Activated T-cell treated with anti-CD3 and anti-CD28 coated beads, Interleukin-2, amount 50 U/mL, for 72 hours (primary cell): ENCODE results near the gene RETREG3. TPM values are rescaled to one million over a fixed set of nuclear protein-coding genes. Genes with fewer than 3 reads are reported as not detected.
"Not testable (repeated sequence)": the region's sequence is repeated elsewhere in the genome, so short reads cannot be mapped to it uniquely, and the experiment has no call there.

Experiments
- ATAC-seq, 2 donors: fragments of 150-1000 bp; cut with Tn5 transposase; replicated peaks in 1 of 2; 2 replicates each; pipeline ENCODE4 v1.10.0; 2021; ENCODE audit warnings: moderate library complexity in 2 of 2, mild to moderate bottlenecking in 1 of 2
- DNase-seq, 2 donors: peaks; one replicate each; pipeline ENCODE4 v3.0.0; 2021 to 2022; ENCODE audit warnings: mixed read lengths in 1 of 2
- H3K27ac Mint-ChIP-seq: one replicate; pipeline ENCODE4 v1.8.0; 2022; ENCODE audit warnings: mild to moderate bottlenecking, moderate library complexity, mixed read lengths
- H3K27me3 Mint-ChIP-seq: one replicate; pipeline ENCODE4 v1.8.0; 2022; ENCODE audit warnings: low read depth, mixed read lengths
- H3K36me3 Mint-ChIP-seq, 2 donors: one replicate each; pipeline ENCODE4 v1.8.0; 2022; ENCODE audit warnings: mixed read lengths in 2 of 2, mild to moderate bottlenecking in 1 of 2; ENCODE audit not compliant: insufficient read depth in 2 of 2
- H3K4me1 Mint-ChIP-seq: one replicate; pipeline ENCODE4 v1.8.0; 2022; ENCODE audit warnings: low read depth, mixed read lengths
- H3K4me3 Mint-ChIP-seq, 2 donors: one replicate each; pipeline ENCODE4 v1.8.0; 2022; ENCODE audit warnings: mild to moderate bottlenecking in 2 of 2, mixed read lengths in 2 of 2, moderate library complexity in 2 of 2
- H3K9me3 Mint-ChIP-seq, 2 donors: one replicate each; pipeline ENCODE4 v1.8.0; 2022; ENCODE audit warnings: mixed read lengths in 2 of 2
- total RNA-seq, 2 donors: library from RNA; stranded (reverse); gene quantifications; one replicate each; pipeline ENCODE4 v1.2.3, GENCODE V29; 2022

Gene RETREG3
- 10 to 100 TPM; 41.5 to 42.6 TPM for total RNA-seq

- no peaks in the 10 kb centered on the region for H3K27me3 Mint-ChIP-seq
- ATAC-seq (peak; percentile 93 to 94), DNase-seq (peak; percentile 99 to 100)
- H3K4me3 Mint-ChIP-seq = peak within 1 kb of the TSS; percentile 98 to 100
- peak within 1 kb of the TSS; percentile 94 for H3K27ac Mint-ChIP-seq
- H3K4me1 Mint-ChIP-seq = peaks cover 44% of the 10 kb centered on the region
- H3K36me3 Mint-ChIP-seq = peaks cover 5 to 11% of the 10 kb centered on the region in 2 donors
- H3K9me3 Mint-ChIP-seq = no peaks in the 10 kb centered on the region
These were observed at the start of gene RETREG3, which contains the start of gene TUBG1 for GRCh38 chr17:42609182-42609813. Gene RETREG3 (minus strand): TSS chr17:42609374. CDS start chr17:42609324, 50 bp downstream. Gene TUBG1 (plus strand): TSS chr17:42609683. CDS start chr17:42609738, 55 bp downstream.

- Mint-ChIP-seq H3K27ac (no peak overlapping the region), H3K9me3 (peaks cover 0 to 5% of the 10 kb centered on the region in 2 donors), H3K4me3 (peak overlapping the region; percentile 79 to 95), H3K36me3 (no peaks in the 10 kb centered on the region), H3K4me1 (peaks cover 42% of the 10 kb centered on the region), H3K27me3 (peaks cover 30% of the 10 kb centered on the region)
- no peak for ATAC-seq
- no peak for DNase-seq
These were observed 48.8 kb upstream of the RETREG3 start for GRCh38 chr17:42657824-42658588.

- no peak overlapping the region for H3K27ac Mint-ChIP-seq
- ATAC-seq = no peak
- no peaks in the 10 kb centered on the region for H3K36me3 Mint-ChIP-seq
- H3K27me3 Mint-ChIP-seq = peaks cover 38% of the 10 kb centered on the region
- no peak overlapping the region for H3K4me3 Mint-ChIP-seq
- peaks cover 42% of the 10 kb centered on the region for H3K4me1 Mint-ChIP-seq
- no peak for DNase-seq
- H3K9me3 Mint-ChIP-seq = peaks cover 0 to 5% of the 10 kb centered on the region in 2 donors
These were observed 46.4 kb upstream of the RETREG3 start for GRCh38 chr17:42655528-42655927.

- DNase-seq (no peak), ATAC-seq (no peak)
- no peak overlapping the region for H3K27ac Mint-ChIP-seq
- H3K9me3 Mint-ChIP-seq = peaks cover 0 to 5% of the 10 kb centered on the region in 2 donors
- H3K36me3 Mint-ChIP-seq = no peaks in the 10 kb centered on the region
- H3K27me3 Mint-ChIP-seq = peaks cover 38% of the 10 kb centered on the region
- H3K4me3 Mint-ChIP-seq = peak overlapping the region; percentile 3 to 63
- peaks cover 29% of the 10 kb centered on the region for H3K4me1 Mint-ChIP-seq
These were observed 44.3 kb upstream of the RETREG3 start for GRCh38 chr17:42653179-42654124.

GRCh38 chr17:42651392-42651791 is 42.2 kb upstream of the RETREG3 start:
- Mint-ChIP-seq H3K4me1 (peaks cover 22% of the 10 kb centered on the region), H3K27ac (no peak overlapping the region), H3K9me3 (no peaks in the 10 kb centered on the region), H3K27me3 (peaks cover 34% of the 10 kb centered on the region), H3K4me3 (no peak overlapping the region), H3K36me3 (no peaks in the 10 kb centered on the region)
- no peak for ATAC-seq
- DNase-seq = no peak

- ATAC-seq (no peak), DNase-seq (no peak)
- Mint-ChIP-seq H3K27me3 (peaks cover 16% of the 10 kb centered on the region), H3K36me3 (no peaks in the 10 kb centered on the region), H3K4me1 (no peaks in the 10 kb centered on the region), H3K27ac (no peak overlapping the region), H3K9me3 (no peaks in the 10 kb centered on the region), H3K4me3 (no peak overlapping the region)
These were observed 38.6 kb upstream of the RETREG3 start for GRCh38 chr17:42647778-42648177.

- Mint-ChIP-seq H3K4me1 (no peaks in the 10 kb centered on the region), H3K36me3 (no peaks in the 10 kb centered on the region), H3K4me3 (no peak overlapping the region), H3K27me3 (peaks cover 16% of the 10 kb centered on the region), H3K27ac (no peak overlapping the region), H3K9me3 (no peaks in the 10 kb centered on the region)
- no peak for ATAC-seq
- no peak for DNase-seq
These were observed 33.2 kb upstream of the RETREG3 start for GRCh38 chr17:42642336-42642735.

- no peaks in the 10 kb centered on the region for H3K4me1 Mint-ChIP-seq
- H3K4me3 Mint-ChIP-seq = no peak overlapping the region
- no peak for ATAC-seq
- H3K27me3 Mint-ChIP-seq = peaks cover 11% of the 10 kb centered on the region
- no peaks in the 10 kb centered on the region for H3K9me3 Mint-ChIP-seq
- no peak for DNase-seq
- H3K36me3 Mint-ChIP-seq = no peaks in the 10 kb centered on the region
- H3K27ac Mint-ChIP-seq = no peak overlapping the region
These were observed 30.9 kb upstream of the RETREG3 start for GRCh38 chr17:42640121-42640520.

- Mint-ChIP-seq H3K36me3 (no peaks in the 10 kb centered on the region), H3K4me1 (no peaks in the 10 kb centered on the region), H3K9me3 (no peaks in the 10 kb centered on the region), H3K4me3 (no peak overlapping the region), H3K27me3 (peaks cover 11% of the 10 kb centered on the region), H3K27ac (no peak overlapping the region)
- DNase-seq (no peak), ATAC-seq (no peak)
These were observed 30.4 kb upstream of the RETREG3 start for GRCh38 chr17:42639525-42640113.

- Mint-ChIP-seq H3K27ac (no peak overlapping the region), H3K36me3 (no peaks in the 10 kb centered on the region), H3K27me3 (no peaks in the 10 kb centered on the region), H3K4me3 (no peak overlapping the region), H3K9me3 (no peaks in the 10 kb centered on the region), H3K4me1 (no peaks in the 10 kb centered on the region)
- no peak for ATAC-seq
- DNase-seq = no peak
These were observed 23.8 kb upstream of the RETREG3 start for GRCh38 chr17:42632949-42633444.

GRCh38 chr17:42629411-42630009 is 20.3 kb upstream of the RETREG3 start:
- Mint-ChIP-seq H3K27me3 (no peaks in the 10 kb centered on the region), H3K27ac (no peak overlapping the region), H3K9me3 (no peaks in the 10 kb centered on the region), H3K36me3 (no peaks in the 10 kb centered on the region), H3K4me1 (no peaks in the 10 kb centered on the region), H3K4me3 (no peak overlapping the region)
- ATAC-seq = no peak
- no peak for DNase-seq

- not testable (repeated sequence) for H3K27ac Mint-ChIP-seq, H3K4me1 Mint-ChIP-seq, H3K9me3 Mint-ChIP-seq, H3K36me3 Mint-ChIP-seq, H3K4me3 Mint-ChIP-seq, DNase-seq, ATAC-seq, H3K27me3 Mint-ChIP-seq
These were observed 18.0 kb upstream of the RETREG3 start for GRCh38 chr17:42627032-42627764.
